Neural crest cell (in vitro differentiated cells): ENCODE results near the gene NLE1. TPM values are rescaled to one million over a fixed set of nuclear protein-coding genes. Genes with fewer than 3 reads are reported as not detected.

ENCODE experiments used
- DNase-seq: peaks from one replicate; pipeline ENCODE4 v3.0.0; 2021; ENCODE audit warnings: low read depth, mixed read lengths, low spot score
- H3K27ac Mint-ChIP-seq: one replicate; pipeline ENCODE4 v1.8.0; 2021; ENCODE audit warnings: mild to moderate bottlenecking, mixed read lengths; ENCODE audit not compliant: unreplicated experiment
- H3K27me3 Mint-ChIP-seq: 2 replicates; pipeline ENCODE4 v1.8.0; 2021; ENCODE audit warnings: low read depth, mild to moderate bottlenecking, mixed read lengths
- H3K36me3 Mint-ChIP-seq: 2 replicates; pipeline ENCODE4 v1.8.0; 2021; ENCODE audit warnings: low read depth, mild to moderate bottlenecking, mixed read lengths
- H3K4me1 Mint-ChIP-seq: 2 replicates; pipeline ENCODE4 v1.8.0; 2021; ENCODE audit warnings: mixed read lengths
- H3K4me3 Mint-ChIP-seq: one replicate; pipeline ENCODE4 v1.8.0; 2021; ENCODE audit warnings: mild to moderate bottlenecking, mixed read lengths
- H3K9me3 Mint-ChIP-seq: 2 replicates; pipeline ENCODE4 v1.8.0; 2021; ENCODE audit warnings: mixed read lengths
- CTCF ChIP-seq: fragments of 200-600 bp; sonication (generic); conservative IDR thresholded peaks from 2 replicates; pipeline ENCODE4 v1.5.0; 2021; ENCODE audit warnings: antibody characterized with exemption, mild to moderate bottlenecking
- long read RNA-seq: library from polyadenylated mRNA; unstranded; transcript quantifications from one replicate; pipeline ENCODE4 v2.0.0, GENCODE V29; 2020
- total RNA-seq: library from RNA; stranded (reverse); gene quantifications from 2 replicates; pipeline ENCODE4 v1.2.1, GENCODE V29; 2021

The NLE1 gene
- total RNA-seq = 35.8 and 40.0 TPM in 2 replicates
- long read RNA-seq, full-length matches to known transcripts = 15 of 21 reads
- long read RNA-seq, partial matches to known transcripts = 0 of 21 reads
- long read RNA-seq, other reads (novel, unspliced or antisense) = 6 of 21 reads

- Mint-ChIP-seq H3K4me3 (peak within 1 kb of the TSS; percentile 88), H3K4me1 (peaks cover 6% of the 10 kb centered on the region), H3K9me3 (no peaks in the 10 kb centered on the region), H3K27me3 (peaks cover 2% of the 10 kb centered on the region), H3K36me3 (no peaks in the 10 kb centered on the region), H3K27ac (peak within 1 kb of the TSS; percentile 62)
- DNase-seq = peak; percentile 91
- peak; percentile 94 for TF ChIP-seq CTCF
Observed at GRCh38 chr17:35141681-35142466, at the start of gene NLE1. Gene NLE1, minus strand, starts transcription at chr17:35142303. Its CDS starts 28 bp downstream, at chr17:35142275.

- H3K36me3 Mint-ChIP-seq = no peaks in the 10 kb centered on the region
- peaks cover 29% of the 10 kb centered on the region for H3K27me3 Mint-ChIP-seq
- no peak for TF ChIP-seq CTCF
- H3K4me3 Mint-ChIP-seq = no peak overlapping the region
- no peaks in the 10 kb centered on the region for H3K4me1 Mint-ChIP-seq
- DNase-seq = no peak
- no peak overlapping the region for H3K27ac Mint-ChIP-seq
- H3K9me3 Mint-ChIP-seq = peaks cover 3% of the 10 kb centered on the region
Observed at GRCh38 chr17:35191001-35191695, 49.0 kb upstream of the NLE1 start.

GRCh38 chr17:35189291-35189690 is 47.2 kb upstream of the NLE1 start:
- Mint-ChIP-seq H3K36me3 (no peaks in the 10 kb centered on the region), H3K27ac (no peak overlapping the region), H3K27me3 (peaks cover 28% of the 10 kb centered on the region), H3K4me3 (no peak overlapping the region), H3K4me1 (no peaks in the 10 kb centered on the region), H3K9me3 (peaks cover 2% of the 10 kb centered on the region)
- no peak for DNase-seq
- TF ChIP-seq CTCF = no peak

GRCh38 chr17:35188111-35188510 is 46.0 kb upstream of the NLE1 start:
- TF ChIP-seq CTCF = no peak
- H3K4me3 Mint-ChIP-seq = no peak overlapping the region
- DNase-seq = no peak
- H3K4me1 Mint-ChIP-seq = no peaks in the 10 kb centered on the region
- peaks cover 2% of the 10 kb centered on the region for H3K9me3 Mint-ChIP-seq
- peak overlapping the region; percentile 44 for H3K27ac Mint-ChIP-seq
- peaks cover 35% of the 10 kb centered on the region for H3K27me3 Mint-ChIP-seq
- H3K36me3 Mint-ChIP-seq = no peaks in the 10 kb centered on the region

- H3K27me3 Mint-ChIP-seq = peaks cover 37% of the 10 kb centered on the region
Observed at GRCh38 chr17:35187481-35187880, 45.4 kb upstream of the NLE1 start.

More at GRCh38 chr17:35187481-35187880, 45.4 kb upstream of the NLE1 start:
- Mint-ChIP-seq H3K4me3 (no peak overlapping the region), H3K9me3 (peaks cover 2% of the 10 kb centered on the region), H3K36me3 (no peaks in the 10 kb centered on the region), H3K27ac (no peak overlapping the region), H3K4me1 (no peaks in the 10 kb centered on the region)
- no peak for DNase-seq
- TF ChIP-seq CTCF = no peak
